HG03135 (cell line): ENCODE results near the gene DAZAP1.
A peak's percentile ranks its signal among the peaks of the same experiment; 100 is the strongest.

Source experiments
- ATAC-seq: cut with Tn5 transposase; IDR thresholded peaks from one replicate; pipeline ENCODE4 v1.9.1; 2021; ENCODE audit warnings: mild to moderate bottlenecking, moderate library complexity; ENCODE audit not compliant: unreplicated experiment

The DAZAP1 gene

GRCh38 chr19:1424192-1424955, 17.0 kb downstream of the DAZAP1 start:
- no peak for ATAC-seq

- no peak for ATAC-seq
Observed at GRCh38 chr19:1425102-1425837, 17.9 kb downstream of the DAZAP1 start.

- ATAC-seq: no peak
Observed at GRCh38 chr19:1425902-1426301, 18.5 kb downstream of the DAZAP1 start.

- no peak for ATAC-seq
Observed at GRCh38 chr19:1426736-1427135, 19.4 kb downstream of the DAZAP1 start.

GRCh38 chr19:1427221-1427920, 20.0 kb downstream of the DAZAP1 start:
- no peak for ATAC-seq

GRCh38 chr19:1428738-1429391, 21.5 kb downstream of the DAZAP1 start:
- ATAC-seq: no peak

DNA sequence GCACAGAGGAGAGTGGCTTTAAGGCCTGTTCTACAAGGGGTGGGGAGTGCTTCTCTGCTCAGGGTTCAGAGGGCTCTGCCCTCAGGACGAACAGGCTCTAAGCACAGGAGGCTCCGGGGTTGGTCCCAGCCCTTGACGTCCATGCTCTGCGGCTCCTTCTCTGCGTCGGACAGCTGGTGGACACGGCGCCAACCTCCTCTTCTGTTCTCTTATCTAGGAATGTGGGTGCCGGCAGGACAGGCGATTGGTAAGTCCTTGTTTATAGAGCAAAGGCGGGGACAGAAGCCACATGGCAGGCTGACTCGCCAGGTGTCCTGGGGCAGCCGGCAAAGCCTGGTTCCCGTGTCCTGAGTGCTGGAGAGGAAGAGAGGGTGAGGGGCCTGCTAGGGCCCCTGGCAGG, 22.4 kb downstream of the DAZAP1 start:
- ATAC-seq: no peak

GRCh38 chr19:1430246-1430645, 22.9 kb downstream of the DAZAP1 start:
- ATAC-seq: no peak

DNA sequence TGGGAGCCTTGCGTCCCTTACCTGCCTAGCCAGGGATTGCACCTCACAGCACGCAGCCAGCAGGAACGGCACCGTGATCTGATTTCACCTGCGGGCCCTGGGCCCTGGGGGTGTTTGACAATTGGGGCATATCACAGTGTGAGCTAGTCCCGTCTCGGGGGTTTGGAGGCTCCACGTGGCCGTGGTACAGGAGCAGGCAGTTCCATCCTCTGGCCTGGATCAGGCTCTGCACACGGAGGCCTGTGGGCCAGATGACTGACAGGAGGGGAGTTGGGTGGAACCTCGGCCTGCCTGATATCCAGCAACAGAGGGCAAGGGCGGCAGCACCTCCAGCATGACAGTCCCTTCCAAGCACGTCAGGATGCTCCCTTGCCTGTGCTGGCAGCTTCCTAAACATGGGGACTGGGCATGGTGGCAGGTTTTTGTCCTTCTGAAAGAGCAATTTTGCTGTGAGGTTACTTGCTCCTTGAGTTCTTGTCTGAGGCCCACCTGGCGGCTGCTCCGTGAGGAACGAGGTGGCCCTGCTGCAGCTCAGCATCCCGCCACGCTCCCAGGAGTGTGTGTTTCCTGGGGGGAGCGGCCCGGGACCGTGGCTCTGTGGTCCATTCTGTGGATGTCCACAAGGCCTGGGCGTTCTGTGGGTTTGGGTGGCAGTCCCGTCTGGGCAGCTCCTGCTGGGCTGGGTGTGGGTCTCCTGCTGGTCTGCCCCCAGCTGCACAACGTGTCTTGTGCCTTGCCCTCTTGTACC, 24.5 kb downstream of the DAZAP1 start:
- no peak for ATAC-seq

DNA sequence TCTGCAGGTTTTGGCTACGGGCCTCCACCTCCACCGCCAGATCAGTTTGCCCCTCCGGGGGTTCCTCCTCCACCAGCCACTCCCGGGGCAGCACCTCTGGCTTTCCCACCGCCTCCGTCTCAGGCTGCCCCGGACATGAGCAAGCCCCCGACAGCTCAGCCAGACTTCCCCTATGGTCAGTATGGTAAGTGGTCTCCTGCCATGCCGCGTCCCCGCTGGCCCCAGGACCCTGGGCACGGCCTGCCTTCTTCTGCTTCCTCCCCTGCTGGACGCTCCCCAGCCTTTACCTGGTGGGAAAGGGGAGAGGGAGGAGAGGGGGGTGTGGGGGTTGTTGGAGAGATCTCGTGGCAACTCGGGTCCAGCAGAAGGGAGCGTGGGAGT, 25.1 kb downstream of the DAZAP1 start:
- no peak for ATAC-seq

DNA sequence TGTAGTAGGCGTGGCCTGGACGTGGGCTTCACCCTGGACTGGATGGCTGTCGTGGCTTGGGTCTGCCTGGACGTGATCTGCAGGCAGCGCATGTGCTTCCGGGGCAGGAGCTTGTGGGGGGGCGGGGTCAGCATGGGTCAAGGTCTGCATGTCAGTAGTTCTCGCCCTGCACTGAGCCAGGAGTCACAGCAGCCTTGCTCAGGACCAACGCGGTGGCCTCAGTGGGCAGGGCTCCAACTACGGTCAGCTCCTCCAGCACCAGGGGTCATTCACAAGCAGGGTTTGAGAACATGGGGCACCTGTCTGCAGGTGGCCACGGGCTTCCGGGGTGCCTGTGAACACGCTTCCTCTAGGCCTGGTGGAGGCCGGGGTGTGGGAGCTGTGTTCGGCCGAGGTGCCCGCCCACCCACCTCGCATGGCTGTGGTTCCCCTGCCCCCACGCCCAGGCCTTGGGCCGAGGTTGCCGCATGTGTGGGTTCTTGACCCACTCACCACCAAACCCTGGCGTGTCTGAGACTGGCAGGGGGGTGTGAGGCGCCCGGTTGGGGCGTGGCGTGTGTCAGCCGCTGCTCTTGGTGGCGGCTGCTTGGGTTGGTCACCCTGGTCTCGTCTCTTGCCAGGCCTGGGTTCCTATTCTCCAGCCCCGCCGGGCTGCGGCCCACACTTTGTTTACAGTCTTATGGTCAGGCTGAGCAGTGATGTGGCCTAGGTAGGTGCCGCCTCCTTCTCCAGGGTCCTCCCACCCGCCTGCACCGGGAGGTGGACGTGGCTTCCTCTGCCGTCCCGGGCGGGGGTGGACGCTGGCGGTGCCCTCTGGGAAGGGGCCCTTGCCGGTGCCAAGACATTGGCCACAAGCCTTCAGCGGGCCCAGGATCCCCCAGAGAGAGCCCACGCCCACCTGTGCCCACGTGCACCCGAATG, 26.0 kb downstream of the DAZAP1 start:
- ATAC-seq: no peak

DNA sequence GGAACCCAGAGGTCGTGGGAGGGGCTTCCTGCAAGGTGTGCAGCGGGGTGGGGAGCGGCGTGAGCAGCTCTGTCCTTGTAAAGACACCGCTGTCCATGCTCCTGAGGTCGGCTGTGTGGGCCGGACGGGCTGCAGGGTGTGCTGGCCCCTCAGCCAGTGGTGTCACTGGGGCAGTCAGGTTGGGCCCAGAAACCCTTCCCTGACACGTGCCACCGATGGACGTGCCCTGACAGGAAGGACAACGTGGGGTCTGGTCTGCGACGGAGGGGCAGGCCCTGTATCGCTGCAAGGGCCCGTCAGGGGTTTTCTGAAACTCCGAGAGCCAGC, 26.6 kb downstream of the DAZAP1 start:
- ATAC-seq: no peak

DNA sequence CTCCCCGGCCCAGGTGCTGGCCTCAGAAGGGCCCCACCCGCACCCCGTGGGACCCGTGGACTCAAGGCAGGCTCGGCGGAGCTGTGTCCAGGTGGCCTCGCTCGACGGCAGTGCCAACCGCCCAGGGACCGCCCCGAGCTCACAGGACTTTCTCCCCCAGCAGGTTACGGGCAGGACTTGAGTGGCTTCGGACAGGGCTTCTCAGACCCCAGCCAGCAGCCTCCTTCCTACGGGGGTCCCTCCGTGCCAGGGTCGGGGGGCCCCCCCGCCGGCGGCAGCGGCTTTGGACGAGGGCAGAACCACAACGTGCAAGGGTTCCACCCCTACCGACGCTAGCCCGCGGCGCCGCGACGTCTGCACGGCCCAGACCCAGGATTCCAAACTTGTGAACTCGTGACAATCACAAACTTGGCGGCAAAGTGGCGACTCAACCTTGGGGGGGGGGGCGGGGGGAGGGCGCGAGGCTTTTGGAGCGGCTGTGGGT, 27.2 kb downstream of the DAZAP1 start:
- no peak for ATAC-seq

- ATAC-seq: no peak
Observed at GRCh38 chr19:1435378-1435989, 28.1 kb downstream of the DAZAP1 start.

DNA sequence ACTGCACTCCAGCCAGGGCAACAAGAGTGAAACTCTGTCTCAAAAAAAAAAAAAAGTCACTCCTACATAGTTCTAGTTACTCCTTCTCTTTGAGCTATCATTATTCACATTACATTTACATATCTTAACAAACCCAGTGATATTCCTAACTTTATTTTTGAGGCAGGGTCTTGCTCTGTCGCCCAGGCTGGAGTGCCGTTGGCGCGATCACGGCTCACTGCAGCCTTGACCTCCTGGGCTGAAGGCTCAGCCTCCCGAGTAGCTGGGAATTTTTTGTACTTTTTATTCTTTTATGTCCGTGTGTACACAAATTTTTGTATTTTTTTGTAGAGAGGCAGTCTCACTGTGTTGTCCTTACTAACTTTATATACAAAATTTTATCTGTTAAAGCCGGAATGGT, 30.2 kb downstream of the DAZAP1 start:
- no peak for ATAC-seq

DNA sequence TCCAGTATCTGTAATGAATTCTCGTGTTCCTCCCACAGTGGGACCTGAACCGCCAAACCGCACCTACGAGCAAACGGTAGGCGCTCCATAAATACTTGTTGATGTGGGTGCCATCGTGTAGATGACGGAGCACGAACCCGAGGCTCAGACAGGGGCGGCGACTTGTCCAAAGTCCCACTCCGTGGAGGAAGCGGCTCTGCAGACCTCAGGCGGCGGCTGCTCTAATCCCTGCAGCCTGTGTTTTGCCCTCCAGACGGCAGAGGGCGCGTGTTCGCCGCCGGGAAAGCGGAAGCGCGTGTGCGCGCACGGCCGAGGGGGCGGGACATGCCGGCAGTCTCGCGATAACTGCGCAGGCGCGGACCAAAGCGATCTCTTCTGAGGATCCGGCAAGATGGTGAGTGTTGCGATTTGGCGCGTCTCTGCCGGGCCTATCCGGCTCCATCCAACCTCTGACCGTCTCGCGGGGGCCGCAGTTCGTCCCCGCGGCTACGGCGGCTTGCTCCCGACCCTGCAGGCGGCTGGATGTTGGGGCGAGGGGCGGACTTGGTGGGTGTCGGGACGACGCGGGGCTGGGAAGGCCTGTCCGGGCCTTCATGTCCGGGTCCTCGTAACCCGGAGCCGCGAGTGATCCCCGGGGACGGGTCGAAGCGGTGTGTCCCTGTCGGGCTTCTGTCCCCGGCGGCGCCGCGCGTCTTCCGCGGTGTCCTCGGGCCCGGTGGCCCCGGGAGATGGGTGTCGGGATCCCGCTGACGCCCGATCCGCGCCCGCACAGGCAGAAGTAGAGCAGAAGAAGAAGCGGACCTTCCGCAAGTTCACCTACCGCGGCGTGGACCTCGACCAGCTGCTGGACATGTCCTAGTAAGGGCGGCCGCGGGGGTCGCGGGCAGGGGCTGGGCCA, 30.9 kb downstream of the DAZAP1 start, which contains the start of gene RPS15:
RPS15 (plus strand) TSS at position 362 of the 898 bp plus-strand sequence; CDS start at position 392, 30 bp downstream.
- peak; percentile 79 for ATAC-seq

DNA sequence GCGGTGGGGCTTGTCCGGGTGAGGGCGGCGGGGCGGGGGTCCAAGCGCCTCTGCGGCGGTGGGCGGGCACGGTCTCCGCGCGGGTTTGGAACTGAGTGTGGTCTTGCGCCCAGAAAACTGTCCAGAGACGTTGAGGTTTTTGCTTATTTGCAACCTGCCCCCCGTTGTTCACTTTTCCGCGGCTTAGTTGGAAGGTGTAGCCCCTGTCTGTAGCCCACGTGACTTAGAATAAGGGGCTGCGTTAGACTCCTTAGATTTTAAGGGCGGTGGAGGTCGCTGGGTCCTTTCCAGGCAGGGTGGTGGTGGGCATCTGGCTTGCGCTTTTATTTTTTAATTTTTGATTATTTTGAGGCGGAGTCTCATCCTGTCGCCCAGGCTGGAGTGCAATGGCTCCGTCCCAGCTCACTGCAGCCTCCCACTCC, 31.6 kb downstream of the DAZAP1 start:
- ATAC-seq: peak; percentile 9
